Endothelial cell (in vitro differentiated cells): ENCODE data around the gene LRIG1. TPM values are rescaled to one million over a fixed set of nuclear protein-coding genes. Genes with fewer than 3 reads are reported as not detected.

Experiments used
- DNase-seq: peaks from one replicate; pipeline ENCODE4 v3.0.0; 2021; ENCODE audit warnings: low spot score
- H3K27ac Mint-ChIP-seq: one replicate; pipeline ENCODE4 v1.8.0; 2021; ENCODE audit warnings: mixed read lengths, inconsistent platforms; ENCODE audit not compliant: unreplicated experiment
- H3K27me3 Mint-ChIP-seq: one replicate; pipeline ENCODE4 v1.8.0; 2021; ENCODE audit warnings: mild to moderate bottlenecking, moderate library complexity, mixed read lengths, inconsistent platforms; ENCODE audit not compliant: unreplicated experiment
- H3K36me3 Mint-ChIP-seq: one replicate; pipeline ENCODE4 v1.8.0; 2021; ENCODE audit warnings: mild to moderate bottlenecking, low read depth, mixed read lengths, inconsistent platforms; ENCODE audit not compliant: unreplicated experiment
- H3K4me1 Mint-ChIP-seq: one replicate; pipeline ENCODE4 v1.8.0; 2021; ENCODE audit warnings: mild to moderate bottlenecking, mixed read lengths, inconsistent platforms; ENCODE audit not compliant: unreplicated experiment
- H3K4me3 Mint-ChIP-seq: one replicate; pipeline ENCODE4 v1.8.0; 2021; ENCODE audit warnings: mild to moderate bottlenecking, mixed read lengths, inconsistent platforms; ENCODE audit not compliant: unreplicated experiment
- H3K9me3 Mint-ChIP-seq: one replicate; pipeline ENCODE4 v1.8.0; 2021; ENCODE audit warnings: mixed read lengths, inconsistent platforms; ENCODE audit not compliant: unreplicated experiment
- total RNA-seq: library from RNA; stranded (reverse); fragmentation: NEBNext Ultra II Directional; extraction: Animal tissue kit (Norgen Biotek cat#: 25700); gene quantifications from one replicate; pipeline ENCODE4 v1.2.1, GENCODE V29; 2021; ENCODE audit not compliant: unreplicated experiment
- TF ChIP-seq, protein P1 (sequence below): fragments of 200-600 bp; sonication (generic); IDR thresholded peaks from one replicate; pipeline ENCODE4 v1.5.0; 2021; ENCODE audit warnings: antibody characterized with exemption; ENCODE audit not compliant: unreplicated experiment

Gene LRIG1
- total RNA-seq, 1 donor from 2014 or later, result 25.1 TPM

DNA sequence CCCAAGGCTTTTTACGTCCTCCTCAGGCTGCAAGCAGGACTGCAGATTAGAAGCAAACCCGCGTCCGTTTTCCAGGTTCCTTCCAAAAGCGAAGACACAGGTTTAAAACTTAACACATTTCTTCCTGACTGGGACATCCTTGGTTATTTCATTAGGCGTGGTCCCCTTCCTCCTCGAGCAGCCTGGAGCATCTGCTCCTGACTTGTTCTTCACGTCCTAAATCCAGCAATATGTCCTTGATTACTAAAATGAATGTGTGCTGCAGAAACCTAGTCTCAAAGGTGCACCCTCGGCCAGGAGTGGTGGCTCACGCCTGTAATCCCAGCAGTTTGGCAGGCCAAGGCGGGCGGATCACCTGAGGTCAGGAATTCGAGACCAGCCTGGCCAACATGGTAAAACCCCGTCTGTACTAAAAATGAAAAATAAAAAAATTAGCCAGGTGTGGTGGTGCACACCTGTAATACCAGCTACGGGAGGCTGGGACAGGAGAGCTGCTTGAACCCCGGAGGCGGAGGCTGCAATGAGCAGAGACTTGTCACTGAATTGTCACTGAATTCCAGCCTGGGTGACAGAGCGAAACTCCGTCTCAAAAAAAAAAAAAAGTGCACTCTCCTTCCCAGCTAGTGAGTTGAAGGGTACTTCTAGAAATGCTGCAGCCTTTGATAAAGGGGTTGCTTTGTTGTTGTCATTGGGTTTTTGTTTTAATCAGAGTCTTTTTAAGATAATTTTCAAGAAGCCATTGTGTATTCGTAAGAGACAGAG, 842 bp upstream of the LRIG1 start:
- TF ChIP-seq, protein P1, sequence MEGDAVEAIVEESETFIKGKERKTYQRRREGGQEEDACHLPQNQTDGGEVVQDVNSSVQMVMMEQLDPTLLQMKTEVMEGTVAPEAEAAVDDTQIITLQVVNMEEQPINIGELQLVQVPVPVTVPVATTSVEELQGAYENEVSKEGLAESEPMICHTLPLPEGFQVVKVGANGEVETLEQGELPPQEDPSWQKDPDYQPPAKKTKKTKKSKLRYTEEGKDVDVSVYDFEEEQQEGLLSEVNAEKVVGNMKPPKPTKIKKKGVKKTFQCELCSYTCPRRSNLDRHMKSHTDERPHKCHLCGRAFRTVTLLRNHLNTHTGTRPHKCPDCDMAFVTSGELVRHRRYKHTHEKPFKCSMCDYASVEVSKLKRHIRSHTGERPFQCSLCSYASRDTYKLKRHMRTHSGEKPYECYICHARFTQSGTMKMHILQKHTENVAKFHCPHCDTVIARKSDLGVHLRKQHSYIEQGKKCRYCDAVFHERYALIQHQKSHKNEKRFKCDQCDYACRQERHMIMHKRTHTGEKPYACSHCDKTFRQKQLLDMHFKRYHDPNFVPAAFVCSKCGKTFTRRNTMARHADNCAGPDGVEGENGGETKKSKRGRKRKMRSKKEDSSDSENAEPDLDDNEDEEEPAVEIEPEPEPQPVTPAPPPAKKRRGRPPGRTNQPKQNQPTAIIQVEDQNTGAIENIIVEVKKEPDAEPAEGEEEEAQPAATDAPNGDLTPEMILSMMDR, result no peak
- Mint-ChIP-seq H3K4me3 (peak overlapping the region; percentile 91), H3K9me3 (no peaks in the 10 kb centered on the region), H3K36me3 (peaks cover 4% of the 10 kb centered on the region), H3K4me1 (peaks cover 18% of the 10 kb centered on the region), H3K27ac (peak overlapping the region; percentile 70), H3K27me3 (peaks cover 6% of the 10 kb centered on the region)
- no peak for DNase-seq

GRCh38 chr3:66499881-66500575, 794 bp downstream of the LRIG1 start:
- peak overlapping the region; percentile 72 for H3K27ac Mint-ChIP-seq
- peaks cover 31% of the 10 kb centered on the region for H3K4me1 Mint-ChIP-seq
- peak; percentile 54 for DNase-seq
- peaks cover 4% of the 10 kb centered on the region for H3K36me3 Mint-ChIP-seq
- H3K4me3 Mint-ChIP-seq, result peak overlapping the region; percentile 99
- H3K9me3 Mint-ChIP-seq, result no peaks in the 10 kb centered on the region
- peaks cover 6% of the 10 kb centered on the region for H3K27me3 Mint-ChIP-seq
- TF ChIP-seq, protein P1, result no peak

DNA sequence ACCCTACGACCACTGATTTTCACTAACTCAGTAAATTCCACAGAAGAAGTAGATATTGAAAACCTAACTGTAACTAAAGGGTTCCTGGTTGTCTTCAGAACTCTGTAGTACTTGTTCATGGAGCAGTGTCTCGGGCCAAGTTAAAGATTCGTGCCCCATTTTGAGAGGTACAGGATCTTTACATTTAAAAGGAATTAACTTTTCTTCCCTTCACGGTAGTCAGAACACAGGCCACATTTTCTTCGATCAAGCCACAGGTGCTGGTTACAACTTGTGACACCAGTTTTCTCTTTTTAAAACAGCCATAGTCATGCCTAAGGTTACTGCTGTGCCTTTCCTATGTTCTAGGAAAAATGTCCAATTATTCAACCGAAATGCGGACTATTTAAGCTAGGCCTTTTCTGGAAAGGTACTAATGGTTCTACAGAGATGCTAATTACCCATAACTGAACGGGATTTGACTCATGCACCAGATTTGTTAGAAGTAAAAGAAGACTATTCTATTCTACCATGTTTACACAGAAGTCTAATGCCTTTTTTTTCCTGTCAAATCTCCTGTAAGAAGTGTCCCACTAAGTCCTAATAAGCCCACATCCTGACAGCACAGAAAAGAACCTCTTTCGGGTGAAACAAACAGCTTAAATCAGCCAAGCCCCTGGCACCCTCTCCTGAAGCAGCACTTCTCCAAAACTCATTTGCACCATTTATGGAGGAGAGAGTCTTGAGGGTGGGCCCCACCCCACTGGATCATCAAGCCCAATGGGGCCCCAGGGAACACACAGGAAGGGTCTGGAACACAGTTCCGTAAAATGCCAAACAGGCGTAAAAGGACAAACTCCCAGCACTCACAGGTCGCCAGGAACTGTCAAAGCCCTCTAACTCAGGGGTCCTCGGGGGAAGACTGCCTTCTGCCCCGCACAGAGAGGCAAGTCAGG, 1.9 kb downstream of the LRIG1 start:
- Mint-ChIP-seq H3K36me3 (peaks cover 4% of the 10 kb centered on the region), H3K27ac (peak overlapping the region; percentile 70), H3K4me1 (peaks cover 40% of the 10 kb centered on the region), H3K27me3 (peaks cover 6% of the 10 kb centered on the region), H3K4me3 (peak overlapping the region; percentile 99), H3K9me3 (no peaks in the 10 kb centered on the region)
- DNase-seq, result no peak
- TF ChIP-seq, protein P1, result no peak

- DNase-seq, result no peak
- Mint-ChIP-seq H3K9me3 (no peaks in the 10 kb centered on the region), H3K36me3 (peaks cover 4% of the 10 kb centered on the region), H3K27me3 (peaks cover 6% of the 10 kb centered on the region), H3K4me1 (peaks cover 45% of the 10 kb centered on the region), H3K27ac (no peak overlapping the region), H3K4me3 (peak overlapping the region; percentile 99)
- TF ChIP-seq, protein P1, result no peak
These were observed 2.7 kb downstream of the LRIG1 start for GRCh38 chr3:66497985-66498671.
